GM19438 (cell line): Measurements from ENCODE around the gene KANSL1.
"Not testable (repeated sequence)": the region's sequence is repeated elsewhere in the genome, so short reads cannot be mapped to it uniquely, and the experiment has no call there.

Experiments used
- ATAC-seq: cut with Tn5 transposase; IDR thresholded peaks from one replicate; pipeline ENCODE4 v1.9.1; 2021; ENCODE audit warnings: low read depth; ENCODE audit not compliant: unreplicated experiment

The KANSL1 gene

DNA sequence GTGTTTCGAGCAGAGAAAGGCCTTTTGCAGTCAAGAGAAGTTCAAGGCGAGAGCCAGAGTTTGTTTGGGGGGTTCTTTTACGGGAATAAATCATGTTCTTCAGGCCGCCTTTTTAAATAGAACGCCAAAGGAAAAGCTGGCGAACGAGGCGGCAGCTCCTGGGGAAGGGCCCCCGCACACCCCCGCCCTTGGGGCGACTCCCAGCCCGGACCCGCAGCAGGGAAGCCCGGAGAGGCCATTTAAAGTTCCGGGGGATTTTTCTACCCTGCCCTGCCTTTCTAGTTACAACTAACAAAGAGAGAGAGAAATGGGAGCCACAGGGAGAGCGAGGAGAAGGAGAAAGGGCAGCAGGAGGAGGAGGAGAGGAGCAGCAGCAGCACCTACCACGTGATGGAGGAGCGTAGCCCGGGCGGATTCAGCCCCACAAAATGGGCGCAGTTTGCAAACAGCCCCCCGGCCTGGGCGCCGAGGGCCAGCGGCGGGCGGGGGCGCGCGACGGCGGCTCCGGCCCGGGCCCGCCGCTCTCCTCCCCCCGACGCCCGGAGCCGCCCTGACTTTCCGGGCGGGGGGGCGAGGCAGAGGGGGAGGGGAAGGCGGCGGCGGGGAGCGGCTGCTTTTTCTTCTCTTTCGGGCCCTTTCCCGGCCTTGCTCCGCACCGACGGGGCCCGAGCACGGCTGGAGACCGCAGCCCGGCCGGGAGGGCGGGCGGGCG lies 634 bp downstream of the KANSL1 start:
- ATAC-seq, result peak; percentile 17

DNA sequence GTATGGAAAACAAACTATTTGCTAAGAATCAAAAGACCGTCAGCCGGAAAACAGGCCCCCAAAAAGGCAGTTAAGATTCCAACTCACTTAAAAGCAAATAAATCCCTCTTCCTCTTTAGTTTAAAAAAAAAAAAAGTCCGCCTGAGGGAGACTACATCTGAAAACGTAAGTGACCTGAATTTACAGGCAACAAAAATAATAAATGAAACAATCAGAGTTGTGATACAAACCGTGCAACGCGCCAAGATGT lies 1.1 kb downstream of the KANSL1 start:
- ATAC-seq, result no peak

DNA sequence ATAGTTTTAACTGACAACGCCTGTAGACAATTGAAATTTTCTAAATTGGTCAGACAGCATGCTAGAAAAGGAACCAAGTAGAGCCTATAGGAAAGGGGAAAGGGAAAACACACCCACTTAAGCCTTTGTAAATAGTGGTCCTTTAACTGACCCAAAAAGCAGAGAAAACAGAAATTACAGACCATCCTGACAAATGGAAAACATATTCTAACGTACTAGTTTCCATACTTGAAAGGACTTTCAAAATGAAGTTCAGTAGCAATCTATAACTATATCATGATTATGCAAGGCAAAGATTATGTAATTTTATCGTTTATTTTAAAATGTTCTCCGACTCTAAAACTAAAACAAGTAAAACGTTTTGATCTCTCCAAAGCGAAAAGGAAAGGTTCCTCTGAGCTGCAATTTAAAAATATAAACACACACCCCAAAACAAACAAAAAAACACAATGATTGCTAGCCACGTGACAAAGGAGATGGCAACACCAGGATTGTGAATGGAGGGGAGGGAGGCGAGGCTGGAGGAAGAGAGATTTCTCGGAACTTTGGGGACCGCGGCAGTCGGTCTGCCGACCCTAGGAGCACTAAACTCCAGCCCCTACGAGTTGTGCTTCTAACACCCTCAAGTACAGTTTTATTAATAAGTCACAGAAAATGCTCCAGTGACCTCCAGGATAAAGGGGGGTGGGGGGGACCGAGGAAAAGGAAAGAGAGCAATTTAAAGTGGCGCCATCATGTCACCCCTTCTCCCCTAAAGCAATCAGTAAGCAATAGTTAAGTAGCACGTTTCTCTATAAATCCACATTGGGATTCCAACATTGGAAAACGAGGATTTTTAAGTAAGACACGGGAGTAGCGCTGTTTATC lies 1.7 kb downstream of the KANSL1 start:
- ATAC-seq, result no peak

DNA sequence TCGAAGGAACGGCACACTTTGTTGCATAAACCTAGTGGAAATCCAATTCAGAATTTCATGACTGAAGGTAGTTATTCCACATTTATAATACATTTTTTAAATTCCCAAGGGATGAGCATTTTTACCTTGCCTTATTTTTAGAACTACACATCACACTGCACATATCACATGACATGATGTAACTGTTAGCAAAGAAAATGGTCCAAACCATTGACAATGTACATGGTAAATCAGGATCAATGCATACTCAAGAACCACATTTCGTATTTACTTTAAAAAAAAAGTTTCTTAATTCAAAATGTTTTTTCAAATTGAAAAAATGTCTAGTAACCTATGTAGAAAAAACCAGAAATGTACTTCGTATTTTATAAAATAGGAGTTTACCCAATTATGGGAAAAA lies 2.5 kb downstream of the KANSL1 start:
- ATAC-seq, result no peak

DNA sequence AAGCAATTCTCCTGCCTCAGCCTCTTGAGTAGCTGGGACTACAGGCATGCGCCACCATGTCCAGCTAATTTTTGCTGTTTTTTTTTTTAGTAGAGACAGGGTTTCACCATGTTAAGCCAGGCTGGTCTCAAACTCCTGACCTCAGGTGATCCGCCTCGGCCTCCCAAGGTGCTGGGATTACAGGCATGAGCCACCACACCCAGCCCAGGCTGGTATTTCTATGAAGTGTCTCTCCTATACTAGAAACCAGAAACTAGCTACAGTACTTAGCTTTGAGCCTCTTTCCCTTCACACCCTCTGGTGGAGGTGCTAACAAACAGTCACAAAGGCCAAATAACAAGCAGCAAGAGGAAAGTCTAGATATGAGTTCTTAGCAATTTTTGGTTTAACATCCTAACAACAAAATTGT lies 6.4 kb downstream of the KANSL1 start:
- not testable (repeated sequence) for ATAC-seq

DNA sequence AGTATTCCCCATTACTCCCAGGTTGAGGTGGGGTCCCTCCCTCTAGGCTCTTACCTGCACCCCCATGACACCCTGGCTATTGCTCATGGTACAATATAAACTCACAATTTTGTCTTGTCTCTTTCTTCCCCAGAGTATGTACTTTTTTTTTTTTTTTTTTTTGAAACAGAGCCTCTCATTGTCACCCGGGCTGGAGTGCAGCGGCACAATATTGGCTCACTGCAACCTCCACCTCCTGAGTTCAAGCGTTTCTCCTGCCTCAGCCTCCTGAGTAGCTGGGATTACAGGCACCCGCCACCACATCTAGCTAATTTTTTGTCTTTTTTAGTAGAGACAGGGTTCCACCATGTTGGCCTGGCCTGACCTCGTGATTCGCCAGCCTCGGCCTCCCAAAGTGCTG lies 8.5 kb downstream of the KANSL1 start:
- no peak for ATAC-seq

DNA sequence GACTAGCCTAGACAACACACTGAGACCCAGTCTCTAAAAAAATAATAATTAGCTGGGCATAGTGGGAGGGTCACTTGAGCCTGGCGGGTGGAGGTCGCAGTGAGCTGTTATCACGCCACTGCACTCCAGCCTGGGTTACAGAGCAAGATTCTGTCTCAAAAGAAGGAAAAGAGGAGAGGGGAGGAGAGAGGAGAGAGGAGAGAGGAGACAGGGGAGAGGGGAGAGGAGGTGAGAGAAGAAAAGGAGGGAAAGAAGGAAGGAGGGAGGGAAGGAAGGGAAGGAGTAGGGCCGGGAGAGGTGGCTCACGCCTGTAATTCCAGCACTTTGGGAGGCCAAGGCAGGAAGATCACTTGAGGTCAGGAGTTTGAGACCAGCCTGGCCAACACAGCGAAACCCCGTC lies 9.8 kb downstream of the KANSL1 start:
- ATAC-seq, result not testable (repeated sequence)

DNA sequence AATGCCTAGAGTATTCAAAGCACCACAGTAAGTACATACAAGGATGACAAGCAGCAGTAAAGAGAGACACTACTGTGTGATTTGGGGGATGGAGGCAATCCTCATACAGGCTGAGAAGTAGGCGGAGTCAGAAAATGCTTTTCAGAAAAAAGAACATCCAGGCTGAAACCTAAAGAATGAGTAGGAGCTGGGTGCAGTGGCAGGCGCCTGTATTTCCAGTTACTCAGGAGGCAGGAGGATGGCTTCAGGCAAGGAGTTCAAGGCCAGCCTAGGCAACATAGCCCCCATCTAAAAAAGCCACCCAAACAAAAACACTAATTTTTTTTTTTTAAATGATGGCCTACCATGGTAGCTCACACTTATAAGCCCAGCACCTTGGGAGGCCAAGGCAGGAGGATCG lies 10.3 kb downstream of the KANSL1 start:
- no peak for ATAC-seq

DNA sequence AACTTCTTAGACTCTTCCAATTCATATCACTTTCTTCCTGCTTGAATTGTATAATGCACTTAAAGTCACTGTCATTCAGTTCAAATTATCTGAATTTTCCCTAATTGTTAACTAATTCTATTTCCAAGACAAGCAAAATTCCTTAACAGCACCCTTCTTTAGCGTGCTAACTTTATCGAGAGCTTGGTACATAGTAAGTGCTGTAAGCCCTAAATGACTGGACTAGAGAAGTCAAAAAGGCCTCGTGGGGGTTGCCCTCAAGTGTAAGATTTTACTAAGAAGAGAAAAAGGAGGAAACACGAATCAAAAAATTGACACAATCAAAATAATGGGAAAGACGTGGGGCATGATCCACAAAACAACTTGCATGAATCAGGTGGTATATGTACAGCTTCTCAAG lies 11.3 kb downstream of the KANSL1 start:
- no peak for ATAC-seq

DNA sequence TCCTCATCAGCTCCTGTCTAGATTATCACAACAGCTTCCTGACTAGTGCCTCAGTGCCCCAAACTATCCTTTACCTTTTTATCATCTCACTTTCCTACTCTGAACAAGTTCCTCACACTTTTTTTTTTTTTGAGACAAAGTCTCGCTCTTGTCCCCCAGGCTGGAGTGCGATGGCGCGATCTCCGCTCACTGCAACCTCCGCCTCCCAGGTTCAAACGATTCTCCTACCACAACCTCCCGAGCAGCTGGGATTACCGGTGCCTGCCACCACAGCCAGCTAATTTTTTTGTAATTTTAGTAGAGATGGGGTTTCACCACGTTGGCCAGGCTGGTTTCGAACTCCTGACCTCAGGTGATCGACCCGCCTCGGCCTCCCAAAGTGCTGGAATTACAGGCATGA lies 11.9 kb downstream of the KANSL1 start:
- ATAC-seq, result not testable (repeated sequence)

DNA sequence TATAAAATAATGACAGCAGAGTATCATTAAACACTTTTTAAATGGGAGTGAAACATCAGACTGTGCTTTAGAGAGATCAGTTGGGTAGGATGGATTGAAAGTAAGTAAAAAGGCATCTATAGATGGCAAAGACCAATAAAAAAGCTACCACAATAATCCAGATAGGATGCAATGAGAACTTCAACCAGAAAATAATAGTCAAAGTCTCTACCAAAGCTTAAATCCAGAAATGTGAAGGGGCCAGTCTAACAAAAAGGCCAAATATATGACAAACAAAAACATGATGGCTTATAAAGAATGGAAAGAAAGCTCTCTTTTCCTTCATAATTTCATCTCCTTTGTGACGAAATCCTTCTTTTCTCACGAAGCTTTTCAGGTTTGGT lies 12.3 kb downstream of the KANSL1 start:
- ATAC-seq, result no peak

DNA sequence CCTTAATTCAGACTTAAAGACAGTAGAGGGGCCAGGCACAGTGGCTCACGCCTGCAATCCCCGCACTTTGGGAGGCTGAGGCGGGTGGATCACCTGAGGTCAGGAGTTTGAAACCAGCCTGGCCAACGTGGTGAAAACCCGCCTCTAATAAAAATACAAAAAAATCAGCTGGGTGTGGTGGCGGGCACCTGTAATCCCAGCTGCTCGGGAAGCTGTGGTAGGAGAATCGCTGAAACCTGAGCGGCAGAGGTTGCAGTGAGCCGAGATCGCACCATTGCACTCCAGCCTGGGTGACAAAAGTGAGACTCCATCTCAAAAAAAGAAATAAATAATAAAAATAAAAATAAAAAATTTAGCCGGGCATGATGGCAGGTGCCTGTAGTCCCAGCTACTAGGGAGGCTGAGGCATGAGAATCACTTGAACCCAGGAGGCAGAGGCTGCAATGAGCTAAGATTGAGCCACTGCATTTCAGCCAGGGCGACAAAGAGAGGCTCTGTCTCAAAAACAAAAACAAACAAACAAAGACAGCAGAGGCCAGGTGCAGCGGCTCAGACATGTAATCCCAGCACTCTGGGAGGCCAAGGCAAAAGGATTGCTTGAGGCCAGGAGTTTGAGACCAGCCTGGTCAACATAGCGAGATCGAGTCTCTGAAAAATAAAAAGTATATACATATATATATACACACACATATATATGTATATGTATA lies 12.9 kb downstream of the KANSL1 start:
- not testable (repeated sequence) for ATAC-seq

DNA sequence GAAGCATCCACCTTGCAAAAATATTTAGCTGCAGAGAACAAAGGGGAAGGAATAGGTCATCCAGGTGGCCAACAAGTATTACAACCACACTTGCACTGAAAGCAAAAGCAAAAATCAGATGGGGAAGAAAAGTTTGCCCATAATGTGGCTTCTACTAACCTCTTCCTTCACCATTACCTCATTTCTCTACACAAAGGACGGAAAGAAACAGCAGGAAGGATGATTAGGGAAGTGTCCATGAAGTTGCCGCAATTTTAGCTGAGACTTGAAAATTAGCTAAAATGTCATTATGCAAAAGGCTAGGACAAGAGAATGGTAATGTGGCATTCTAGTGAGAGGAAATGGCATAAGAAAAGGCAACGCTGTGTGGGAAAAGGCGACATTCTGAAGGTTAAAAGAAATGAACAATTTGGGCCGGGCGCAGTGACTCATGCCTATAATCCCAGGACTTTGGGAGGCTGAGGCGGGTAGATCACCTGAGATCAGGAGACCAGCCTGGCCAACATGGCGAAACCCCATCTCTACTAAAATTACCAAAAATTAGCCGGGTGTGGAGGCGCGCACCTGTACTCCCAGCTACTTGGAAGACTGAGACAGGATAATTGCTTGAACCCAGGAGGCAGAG lies 13.7 kb downstream of the KANSL1 start:
- ATAC-seq, result no peak

DNA sequence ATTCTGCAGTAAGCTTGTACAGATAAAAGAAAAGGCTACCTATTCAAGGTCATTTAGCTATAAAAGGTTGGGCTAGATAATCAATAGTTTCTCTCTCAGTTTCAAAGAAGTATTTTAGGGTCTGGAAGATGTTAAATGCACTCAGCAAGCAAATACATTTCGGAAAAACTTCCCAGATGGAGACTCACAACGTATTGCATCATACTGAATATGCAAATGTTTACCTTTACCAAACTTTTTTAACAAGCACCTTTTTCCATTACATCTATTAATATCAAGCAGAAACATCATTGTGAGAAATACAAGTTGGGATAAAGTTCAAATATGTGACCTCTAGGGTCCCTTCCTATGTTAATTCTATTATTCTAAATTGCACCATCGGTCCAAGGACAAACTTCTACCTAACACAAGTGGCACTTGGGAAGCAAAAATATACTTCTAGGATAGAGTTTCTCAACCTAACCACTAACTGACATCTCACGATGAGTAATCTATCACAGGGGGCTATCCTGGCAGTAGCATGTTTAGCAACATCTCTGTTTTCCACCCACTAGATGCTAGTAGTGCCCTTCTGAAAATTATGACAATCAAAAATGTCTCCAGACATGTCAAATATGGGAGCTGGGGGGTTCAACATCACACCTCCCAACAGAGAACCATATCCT lies 14.5 kb downstream of the KANSL1 start:
- no peak for ATAC-seq

DNA sequence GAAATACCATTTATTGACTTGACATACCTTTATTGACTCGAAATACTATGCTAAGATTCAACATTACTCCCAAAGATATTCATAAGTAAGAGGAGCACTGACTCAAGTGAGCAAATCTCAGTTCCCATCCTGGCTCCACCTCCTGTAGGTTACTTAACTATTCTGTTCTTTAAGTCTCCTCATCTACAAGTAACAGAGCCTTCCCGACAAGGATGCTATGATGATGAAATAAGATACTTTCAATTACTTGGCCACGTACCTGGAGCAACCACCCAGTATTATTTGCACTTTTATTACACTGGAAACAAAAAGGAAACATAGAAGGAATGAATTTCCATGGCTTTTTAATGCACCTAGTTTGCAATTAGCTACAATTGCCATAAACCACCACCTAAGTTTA lies 16.3 kb downstream of the KANSL1 start:
- no peak for ATAC-seq

DNA sequence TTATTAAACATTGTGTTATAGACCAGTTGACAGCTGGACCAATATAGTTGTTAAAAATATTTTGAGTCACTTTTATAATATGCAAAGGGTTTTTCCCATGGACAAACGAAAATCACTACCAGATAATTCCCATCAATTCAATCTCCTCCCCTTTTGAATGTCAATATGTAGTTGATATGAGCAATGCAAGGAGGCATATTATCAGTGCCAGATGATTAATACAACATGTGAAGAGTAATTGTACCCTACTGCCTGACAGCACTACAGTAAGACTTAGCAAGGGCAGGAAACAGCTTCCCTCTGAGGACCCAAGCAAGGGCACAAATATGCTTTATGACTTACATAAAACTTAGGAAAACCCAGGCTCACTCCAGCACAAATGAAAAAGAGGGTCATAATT lies 17.3 kb downstream of the KANSL1 start:
- ATAC-seq, result no peak

DNA sequence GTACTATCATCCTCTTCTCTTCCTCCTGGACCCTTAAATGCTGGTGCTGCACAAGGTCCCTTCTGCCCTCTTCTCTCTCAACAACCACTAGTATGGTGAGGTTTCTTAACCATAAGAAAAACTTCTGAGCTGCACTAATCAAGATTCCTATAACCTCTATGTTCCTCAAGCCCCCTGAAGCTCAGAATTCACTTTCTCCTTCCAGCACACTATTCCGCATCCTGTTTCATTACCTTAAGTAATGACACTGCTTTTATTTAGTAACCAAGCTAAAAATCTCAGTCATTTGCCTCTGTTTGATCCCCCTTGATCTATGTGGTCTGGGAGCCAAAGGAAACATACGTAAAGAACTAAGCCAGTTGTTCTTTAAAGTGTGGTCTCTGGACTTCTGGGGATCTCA lies 20.1 kb downstream of the KANSL1 start:
- ATAC-seq, result no peak

DNA sequence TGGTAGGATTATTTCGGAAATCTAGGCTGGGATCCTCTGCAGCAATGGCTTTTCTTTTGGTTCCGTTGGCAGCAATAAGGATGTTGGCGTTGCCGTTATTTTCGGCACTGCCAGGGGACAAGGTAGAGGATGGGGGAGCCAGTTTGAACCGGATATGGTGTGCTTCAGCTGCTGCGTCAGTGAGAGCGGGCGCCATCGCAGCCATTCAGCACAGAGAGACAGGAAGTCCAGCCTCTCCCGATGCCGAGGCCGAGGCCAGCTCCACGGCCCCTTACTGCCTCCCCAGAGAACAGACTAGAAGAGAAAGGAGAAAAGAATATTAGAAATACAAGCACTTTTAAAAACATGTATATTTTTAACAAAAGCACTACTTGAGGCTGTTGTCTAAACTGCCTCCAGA lies 21.3 kb downstream of the KANSL1 start:
- no peak for ATAC-seq

DNA sequence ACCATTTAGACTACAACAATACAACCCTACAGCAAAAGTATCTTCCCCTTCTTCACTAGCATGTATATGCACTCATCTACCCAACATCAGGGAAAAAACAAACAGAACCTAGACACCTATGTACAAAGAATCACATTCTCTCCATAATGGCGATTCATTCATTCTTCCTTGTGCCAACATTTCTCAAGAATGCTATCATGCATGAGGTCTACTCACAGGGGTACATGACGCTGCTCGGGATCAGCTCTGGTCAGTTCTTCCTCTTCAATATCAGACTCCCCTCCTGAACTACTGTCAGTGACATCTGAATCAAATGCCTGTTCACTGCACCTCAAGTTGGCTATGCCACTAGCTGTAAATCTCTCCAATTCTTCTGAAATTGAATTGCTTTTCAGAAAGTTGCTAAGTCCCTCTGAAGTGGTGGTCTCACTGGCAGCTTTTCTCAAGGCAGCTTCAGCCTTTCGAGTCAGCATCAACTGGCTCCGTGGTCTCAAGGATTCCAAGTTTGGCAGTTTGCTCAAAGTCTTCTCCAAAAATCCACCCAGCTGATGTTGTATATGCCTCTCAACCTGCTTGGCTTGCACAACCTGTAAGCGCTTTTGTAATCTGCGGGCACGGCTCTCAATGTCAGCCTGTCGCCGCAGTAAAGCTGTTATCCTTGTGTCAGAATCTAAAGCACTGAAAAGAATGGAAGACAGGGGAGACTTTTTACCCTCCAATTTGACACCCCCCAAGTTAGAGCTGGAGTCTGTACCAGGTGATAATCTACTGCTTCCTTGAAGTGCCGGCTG lies 22.4 kb downstream of the KANSL1 start:
- ATAC-seq, result no peak
